HG03342 (cell line): ENCODE measurements around the gene GLIS1.

ENCODE experiments used
- ATAC-seq: cut with Tn5 transposase; IDR thresholded peaks from one replicate; pipeline ENCODE4 v1.9.1; 2021; ENCODE audit warnings: mild to moderate bottlenecking, moderate library complexity; ENCODE audit not compliant: unreplicated experiment

Gene GLIS1

GRCh38 chr1:53600561-53600960, 138.4 kb downstream of the GLIS1 start:
- no peak for ATAC-seq

DNA sequence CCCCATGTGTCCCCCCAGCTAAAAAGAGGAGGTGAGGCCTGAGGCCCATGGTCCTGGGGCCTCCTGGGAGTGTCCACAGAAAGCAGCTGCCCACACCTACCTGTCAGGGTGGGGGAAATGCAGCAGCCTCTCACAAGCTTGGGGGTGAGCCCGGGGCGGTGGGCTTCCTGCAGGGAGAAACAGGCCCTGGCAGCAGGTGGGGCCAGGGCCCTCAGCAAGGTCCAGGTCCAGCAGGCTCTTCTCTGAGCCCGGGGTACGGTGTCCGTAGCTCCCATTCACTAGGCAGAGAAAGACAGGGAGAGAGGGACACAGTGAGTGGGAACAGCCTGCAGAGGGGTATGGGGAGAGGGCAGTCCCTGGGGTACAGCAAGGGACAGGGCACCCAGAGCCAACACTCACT, 139.0 kb downstream of the GLIS1 start:
- ATAC-seq = no peak

DNA sequence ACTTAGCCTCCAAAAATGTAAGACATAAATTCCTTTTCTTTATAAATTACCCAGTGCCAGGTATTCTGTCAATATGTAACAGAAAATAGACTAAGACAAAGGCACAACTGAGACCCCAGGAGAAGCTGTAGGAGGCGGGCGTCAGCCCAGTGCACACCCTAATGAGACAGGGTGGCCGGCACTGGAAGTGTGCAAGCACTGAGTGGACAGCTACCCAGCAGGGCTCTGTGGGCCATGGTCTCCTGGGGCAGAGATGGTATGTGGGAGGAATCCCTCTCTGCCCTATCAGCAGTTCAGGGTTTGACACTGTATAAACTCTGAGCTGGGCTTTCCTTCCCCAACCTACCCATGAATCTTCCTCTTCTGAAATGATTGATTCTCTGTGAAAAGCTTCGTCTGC, 139.5 kb downstream of the GLIS1 start:
- no peak for ATAC-seq

DNA sequence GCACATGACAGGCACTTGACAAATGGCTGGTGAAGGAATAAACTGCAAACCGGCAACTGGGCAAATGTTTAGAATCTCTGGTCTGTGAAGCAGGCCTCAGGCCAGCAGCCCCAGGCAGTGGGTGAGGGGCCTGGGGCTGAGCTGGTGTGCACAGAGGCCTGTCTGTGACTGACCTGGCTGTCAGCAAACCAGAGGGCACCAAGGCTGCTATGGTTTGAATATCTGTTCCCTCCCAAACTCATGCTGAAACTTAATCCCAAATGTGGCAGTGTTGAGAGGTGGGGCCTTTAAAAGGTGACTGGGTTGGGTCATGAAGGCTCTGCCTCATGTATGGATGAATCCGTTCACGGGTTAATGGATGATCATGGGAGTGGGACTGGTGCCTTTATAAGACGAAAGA, 140.0 kb downstream of the GLIS1 start:
- no peak for ATAC-seq

- no peak for ATAC-seq
These were observed 143.1 kb downstream of the GLIS1 start for GRCh38 chr1:53595906-53596305.

GRCh38 chr1:53594391-53595180, 144.4 kb downstream of the GLIS1 start:
- no peak for ATAC-seq

DNA sequence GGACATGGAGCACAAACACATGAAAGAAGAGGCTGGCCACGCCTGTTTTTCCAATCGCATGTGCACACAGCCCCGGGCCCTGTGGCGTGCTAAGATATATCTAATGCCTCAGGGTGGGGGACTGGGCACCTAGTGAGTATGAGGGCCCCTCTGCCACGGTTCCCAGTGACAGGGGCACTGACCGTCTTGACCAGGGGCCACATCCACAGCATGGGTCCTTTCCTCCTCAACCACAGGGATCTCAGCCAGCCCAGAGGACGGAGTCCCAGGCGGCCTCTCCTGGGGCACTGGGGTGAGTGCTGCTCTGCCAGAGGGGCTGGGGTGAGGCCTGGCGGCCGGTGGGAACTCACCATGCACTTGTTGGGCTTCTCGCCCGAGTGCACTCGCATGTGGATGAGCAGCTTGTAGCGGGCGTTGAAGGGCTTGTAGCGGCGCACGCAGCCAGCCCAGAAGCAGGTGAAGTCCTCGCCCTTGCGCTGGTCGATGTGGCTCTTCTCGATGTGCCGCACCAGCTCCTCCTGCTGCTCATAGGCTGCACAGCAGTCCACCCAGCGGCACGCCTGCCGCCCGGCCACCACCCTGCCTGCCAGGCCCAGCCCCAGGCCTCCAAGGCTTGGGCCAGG, 145.1 kb downstream of the GLIS1 start:
- ATAC-seq = no peak

DNA sequence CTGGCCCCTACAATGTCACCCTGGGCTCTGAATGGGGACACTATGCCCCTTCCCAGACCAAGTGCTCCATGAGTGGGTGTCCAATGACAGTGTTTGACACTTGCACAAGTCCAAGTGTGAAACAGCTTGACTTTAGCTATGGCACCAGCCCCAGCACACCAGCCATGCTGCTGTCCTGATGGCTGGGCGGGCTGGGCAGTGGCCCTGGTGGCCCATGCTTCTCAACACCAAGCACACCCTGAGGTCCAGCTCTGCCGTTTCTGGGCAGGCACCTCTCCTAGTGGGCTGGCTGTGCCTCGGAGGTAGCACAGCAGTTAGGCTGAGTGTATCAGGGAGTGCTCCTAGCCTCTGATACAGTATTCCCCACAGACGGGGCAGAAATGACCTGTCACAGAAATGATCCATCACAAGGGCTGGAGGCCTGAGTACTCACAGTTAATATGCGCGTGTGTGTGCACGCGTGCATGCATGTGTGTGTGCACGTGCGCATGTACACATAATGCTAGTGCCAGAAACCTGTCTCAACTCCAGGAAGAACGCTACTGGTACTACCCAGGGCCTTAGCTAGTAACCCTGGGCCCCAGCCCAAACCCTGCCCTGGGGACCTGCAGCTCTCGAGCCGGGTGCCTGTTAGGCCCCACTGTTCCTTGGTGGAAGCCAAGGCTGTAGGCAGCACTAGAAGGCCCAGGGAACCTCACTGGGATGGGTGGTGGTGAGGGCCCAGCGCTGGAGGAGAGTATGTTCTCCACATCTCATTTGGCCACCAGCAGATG, 145.8 kb downstream of the GLIS1 start:
- no peak for ATAC-seq

DNA sequence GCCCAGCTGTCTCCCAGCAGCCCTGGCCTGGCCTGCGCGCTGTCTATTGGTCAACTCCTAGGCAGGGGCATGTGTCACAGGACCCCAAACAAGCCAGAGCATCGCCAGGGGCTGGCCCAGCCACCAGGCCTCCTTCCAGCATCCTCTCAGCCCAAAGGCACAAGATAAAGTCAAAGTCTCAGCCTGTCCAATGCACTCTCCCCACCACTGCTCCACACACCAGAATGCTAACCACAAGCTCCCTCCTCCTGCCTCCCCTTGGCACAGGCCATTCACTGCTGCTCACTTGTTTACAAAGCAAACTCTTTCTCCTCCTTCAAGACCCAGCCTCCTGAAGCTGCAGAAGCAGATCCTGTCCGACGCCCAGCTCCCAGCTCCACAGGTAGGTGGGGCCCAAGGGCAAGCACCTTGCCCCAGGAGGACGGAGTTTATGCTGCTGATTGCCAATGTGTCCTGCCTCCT, 146.4 kb downstream of the GLIS1 start:
- ATAC-seq = no peak

DNA sequence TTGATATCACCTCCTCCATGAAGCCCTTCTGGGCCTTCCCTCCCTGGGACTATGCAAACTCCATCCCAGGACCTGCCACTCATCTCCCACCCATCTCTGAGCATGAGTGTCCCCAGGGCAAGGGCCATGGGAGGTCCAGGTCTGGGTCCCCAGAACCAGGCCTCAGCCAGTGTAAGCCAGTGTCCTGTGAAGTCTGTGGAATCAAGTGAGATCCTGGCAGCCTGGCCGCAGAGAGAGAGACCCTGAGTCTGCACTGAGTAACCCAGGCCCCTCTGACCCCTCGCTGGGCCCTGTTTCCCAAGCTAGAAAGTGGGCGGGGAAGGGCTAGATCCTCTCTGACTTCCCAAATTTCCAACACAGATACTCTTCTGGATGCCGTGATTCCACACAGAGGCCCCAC, 147.0 kb downstream of the GLIS1 start:
- ATAC-seq = no peak

- ATAC-seq = no peak
These were observed 148.1 kb downstream of the GLIS1 start for GRCh38 chr1:53590531-53591515.

- ATAC-seq = no peak
These were observed 148.9 kb downstream of the GLIS1 start for GRCh38 chr1:53590104-53590503.

DNA sequence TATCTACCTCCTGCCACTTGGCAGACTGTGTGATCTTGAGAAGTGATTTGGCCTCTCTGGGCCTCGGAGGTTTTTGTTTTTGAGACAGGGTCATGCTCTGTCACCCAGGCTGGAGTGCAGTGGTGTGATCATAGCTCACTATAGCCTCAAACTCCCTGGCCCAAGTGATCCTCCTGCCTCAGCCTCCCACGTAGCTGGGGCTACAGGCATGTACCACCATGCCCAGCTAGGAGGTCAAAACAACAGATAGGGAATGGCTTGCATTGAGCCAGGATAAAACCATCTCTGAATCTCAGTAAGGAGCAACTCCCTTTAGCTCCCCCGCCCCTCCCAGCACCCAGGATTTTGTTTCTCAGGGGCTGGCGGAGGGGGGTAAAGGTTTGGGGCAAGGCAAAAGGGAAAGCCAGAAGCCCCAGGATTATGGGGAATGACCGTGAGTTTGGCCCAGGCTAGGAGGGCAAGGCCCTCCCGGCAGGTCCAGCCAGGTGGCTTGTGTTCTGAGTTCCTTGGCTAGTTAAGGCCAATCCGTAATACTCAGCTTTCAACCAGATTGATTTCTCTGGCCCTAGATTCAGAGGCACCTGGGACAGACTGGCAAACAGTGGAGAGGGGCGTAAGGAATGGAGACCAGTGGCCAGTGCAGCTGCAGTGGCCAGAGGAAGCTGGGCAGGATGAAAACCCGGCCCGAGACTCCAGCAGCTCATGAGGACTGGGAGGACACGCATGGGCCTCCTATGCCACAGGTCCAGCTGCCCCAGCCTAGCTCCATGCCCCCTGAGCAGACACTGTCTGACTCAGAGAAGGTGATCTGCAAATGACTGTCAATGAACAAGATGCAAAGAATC, 149.7 kb downstream of the GLIS1 start:
- no peak for ATAC-seq

DNA sequence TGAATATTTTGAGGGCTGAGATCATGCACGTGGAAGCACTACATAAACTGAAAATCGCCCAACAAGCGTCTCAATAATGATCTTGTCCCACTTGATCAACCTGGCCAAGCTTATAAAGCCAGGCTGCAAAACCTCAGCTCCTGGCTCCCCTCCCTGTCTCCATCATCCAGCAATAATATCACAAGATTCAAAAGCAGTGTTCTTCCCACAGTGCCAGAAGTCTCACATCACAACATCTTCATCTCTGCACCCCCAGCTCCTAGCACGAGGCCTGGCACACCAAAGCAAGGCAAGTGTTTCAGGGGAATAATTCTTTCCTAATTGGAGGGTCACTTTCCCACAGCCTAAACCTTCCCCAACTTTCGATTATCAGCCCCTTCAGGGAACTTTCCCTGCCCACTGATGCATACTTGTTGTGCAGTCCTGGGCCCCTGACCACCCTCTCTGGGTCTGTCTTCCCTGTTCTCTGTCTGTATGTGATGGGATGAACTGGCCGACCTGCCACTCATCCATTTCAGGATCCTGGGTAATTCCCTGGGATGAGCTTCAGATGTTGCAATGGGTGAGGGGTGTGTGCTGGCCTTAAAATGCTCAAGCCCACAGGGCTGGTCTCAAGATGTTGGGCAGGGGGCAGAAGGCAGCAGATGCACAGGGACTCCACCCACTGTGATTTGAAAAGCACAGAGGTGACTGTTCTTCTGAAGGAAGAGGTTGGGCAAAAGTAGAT, 150.7 kb downstream of the GLIS1 start:
- no peak for ATAC-seq

DNA sequence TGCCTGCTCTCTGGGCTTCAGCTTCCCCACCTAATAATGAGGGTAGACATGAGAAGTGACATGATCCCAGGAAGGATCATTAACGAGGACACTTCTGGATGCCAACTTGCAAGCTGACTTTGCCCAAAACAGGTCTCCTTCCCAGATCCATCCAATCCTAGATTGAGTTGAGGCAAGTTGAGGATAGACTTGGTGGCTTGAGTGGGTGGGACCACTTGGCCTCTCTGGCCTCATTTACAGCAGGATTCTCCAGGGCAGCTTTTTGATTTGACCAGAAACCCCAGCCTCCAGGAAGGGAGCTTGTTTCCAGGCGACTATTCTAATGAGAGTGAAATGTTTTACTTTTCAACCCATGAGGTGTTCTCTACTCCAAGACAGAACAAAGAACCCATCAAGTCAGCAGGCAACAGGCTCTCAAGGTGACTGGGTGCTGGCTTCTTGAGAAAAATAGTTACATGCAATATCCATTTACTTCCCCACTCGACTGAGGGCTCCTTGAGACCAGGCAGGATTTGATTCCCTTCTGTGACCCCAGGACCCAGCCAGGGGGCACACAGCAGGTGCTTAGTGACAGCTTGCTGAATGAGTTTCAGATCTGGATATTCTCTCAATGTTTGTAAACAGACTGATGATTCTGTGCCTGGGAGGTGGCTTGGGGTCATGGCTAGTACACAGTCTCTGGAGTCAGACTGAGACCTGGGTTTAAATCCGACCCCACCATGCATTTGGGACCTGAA, 151.5 kb downstream of the GLIS1 start:
- ATAC-seq = no peak

DNA sequence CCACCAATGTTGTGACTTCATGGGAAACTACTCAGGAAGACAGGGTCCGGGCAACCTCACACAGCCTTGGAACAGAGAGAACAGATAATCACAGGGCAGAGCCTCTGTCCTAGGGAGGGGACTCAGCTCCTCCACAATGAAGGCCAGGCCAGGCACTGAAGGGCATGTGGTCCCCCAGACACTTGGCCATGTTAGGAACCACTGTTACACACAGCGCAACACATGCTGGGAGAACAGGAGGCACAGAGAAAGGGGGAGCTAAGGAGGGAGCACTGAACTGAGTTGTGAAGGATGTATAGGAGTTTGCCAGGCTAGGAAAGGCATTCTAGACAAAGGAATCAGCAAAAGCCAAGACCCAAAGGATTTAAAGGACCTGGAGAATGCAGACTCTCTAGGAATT, 152.2 kb downstream of the GLIS1 start:
- ATAC-seq = no peak

DNA sequence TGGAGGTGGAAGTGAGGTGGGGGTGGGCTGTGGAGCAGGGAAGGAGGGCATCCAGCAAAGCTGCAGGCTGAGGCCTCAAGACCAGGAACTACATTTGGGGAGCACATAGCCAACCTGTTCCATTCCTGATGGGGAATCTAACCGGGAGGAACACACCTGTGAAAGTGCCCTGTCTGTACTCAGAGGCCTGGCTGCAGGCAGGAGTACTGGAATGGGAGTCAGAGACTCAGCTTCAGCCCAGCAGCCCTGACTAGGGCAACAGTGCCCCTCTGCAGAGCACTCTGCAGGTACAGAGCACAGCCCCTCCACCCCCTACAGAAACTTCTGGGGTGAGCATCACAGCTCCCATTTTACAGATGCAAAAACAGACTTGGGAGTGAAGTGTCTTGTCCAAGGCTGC, 153.4 kb downstream of the GLIS1 start:
- no peak for ATAC-seq

GRCh38 chr1:53585129-53585528, 153.8 kb downstream of the GLIS1 start:
- no peak for ATAC-seq

DNA sequence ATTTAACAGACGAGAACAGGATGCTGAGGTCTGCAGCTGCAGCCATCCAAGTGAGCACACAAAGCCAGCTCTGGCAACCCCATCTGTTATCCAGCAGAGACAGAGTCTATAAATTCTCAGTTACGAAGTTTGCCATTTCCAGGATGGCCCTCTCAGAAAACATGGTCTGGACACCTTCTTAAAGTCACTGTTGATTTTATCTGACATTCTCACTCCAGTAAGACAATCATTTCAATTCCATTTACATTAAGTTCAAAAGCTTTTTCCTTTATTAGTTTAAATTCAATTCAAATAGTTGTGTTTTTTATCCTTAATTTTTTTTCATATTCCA, 154.2 kb downstream of the GLIS1 start:
- no peak for ATAC-seq
